Endothelial cell of hepatic sinusoid (primary cell): ENCODE data around the gene POLR2L.

Source experiments
- in situ Hi-C: cut with HindIII; loops from 2 replicates; pipeline ENCODE4 v1.10.0; 2017; ENCODE audit warnings: low sequenced_read_pairs

The POLR2L gene

DNA sequence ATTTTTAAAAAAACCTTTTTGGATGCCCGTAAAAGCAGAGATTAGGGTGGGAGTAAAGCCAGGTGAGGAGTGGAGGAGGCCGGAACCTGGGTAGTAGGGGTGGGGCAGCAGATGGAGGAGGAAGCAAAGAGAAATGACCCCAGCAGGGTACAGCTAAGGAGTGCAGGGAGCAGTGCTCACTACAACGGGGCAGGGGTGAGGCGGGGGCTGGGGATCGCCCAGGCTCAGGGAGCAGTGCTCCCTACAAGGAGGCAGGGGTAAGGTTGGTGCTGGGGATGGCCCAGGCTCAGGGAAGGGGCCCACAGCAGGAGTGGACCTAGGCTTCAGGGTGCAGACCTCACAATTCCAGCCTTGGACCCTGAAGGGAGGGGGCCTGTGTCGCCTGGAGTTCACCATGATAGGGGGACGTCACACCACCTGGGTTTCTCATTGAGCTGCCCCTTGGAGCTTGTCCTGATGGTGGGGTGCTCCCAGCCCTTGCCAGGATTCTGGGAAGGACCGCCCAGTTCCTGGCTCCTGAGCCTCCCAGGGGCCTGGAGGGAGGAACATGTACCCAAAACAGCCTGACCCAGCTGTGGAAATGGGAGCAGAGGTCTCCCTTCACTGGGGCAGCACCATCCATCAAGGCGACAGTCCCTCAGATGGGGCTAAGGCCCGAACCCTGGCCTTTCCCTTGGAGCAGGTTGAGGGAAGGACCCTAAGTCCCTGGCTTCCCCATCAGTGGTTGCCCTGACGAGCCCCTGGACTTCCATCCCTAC lies 26.5 kb downstream of the POLR2L start:
- in situ Hi-C loops, result loop anchor here (10.0 kb wide), 1 partner anchor 99 kb away; the partner anchor contains the start of gene CHID1

DNA sequence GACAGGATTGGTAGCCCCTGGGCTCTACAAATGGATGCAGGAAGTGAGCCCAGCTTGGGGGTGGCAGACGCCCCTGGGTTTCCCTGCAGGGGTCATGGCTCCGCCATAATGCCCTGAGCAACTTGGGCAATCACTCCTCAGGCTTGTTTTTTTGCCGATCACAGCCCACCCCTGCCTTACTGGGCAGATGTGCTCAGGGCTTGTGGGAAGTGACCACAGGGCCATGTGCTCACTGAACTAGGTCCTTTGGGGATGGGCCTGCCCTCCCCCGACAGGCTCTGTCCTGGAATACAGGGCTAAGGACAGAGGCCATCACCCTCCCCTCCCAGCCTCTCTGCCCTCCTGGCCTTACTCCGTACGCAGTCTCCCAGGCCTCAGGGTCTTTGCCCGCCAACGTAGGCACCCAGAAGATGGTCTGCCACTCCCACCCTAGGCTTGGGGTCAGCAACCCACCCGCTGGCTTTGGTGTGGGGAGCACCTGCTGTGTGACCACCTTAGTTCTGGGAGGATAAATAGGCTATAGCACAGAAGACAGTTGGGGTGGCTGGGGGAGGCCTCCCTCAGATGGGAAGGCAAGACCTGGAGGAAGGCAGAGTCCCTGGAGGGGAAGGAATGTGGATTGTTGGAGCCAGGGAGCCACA lies 28.8 kb downstream of the POLR2L start:
- in situ Hi-C loops, result loop anchor here (10.0 kb wide), 1 partner anchor 101 kb away; the partner anchor contains the start of gene CHID1

DNA sequence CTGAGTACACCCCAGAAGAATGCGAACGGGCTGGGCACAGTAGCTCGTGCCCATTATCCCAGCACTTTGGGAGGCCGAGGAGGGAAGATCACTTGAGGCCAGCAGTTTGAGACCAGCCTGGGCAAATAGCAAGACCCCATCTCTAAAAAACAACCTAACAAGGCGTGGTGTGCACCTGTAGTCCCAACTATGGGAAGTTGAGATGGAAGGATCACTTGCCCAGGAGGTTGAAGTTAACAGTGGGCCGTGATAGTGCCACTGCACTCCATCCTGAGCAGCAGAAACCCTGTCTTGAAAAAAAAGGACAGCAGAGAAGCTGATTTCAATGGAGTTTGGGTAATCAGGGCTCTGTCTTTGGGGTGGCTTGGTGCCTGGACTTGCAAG lies 29.3 kb downstream of the POLR2L start:
- in situ Hi-C loops, result loop anchor here (10.0 kb wide), 1 partner anchor 102 kb away; the partner anchor contains the start of gene CHID1

DNA sequence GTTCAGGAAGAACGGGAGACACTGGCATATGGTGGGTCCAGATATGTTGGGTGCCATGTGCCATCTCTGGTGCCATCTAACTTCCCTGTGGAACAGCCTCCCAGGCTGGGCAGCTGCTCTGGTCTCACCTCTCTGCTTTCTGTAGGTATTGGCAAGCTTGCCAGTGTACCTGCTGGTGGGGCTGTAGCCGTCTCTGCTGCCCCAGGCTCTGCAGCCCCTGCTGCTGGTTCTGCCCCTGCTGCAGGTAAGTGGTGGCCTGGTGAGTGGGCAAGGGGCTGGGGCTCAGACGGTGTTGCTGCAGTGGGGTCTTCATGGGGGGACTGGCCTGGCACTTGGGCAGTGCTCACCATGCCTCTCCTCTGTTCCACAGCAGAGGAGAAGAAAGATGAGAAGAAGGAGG lies 29.9 kb downstream of the POLR2L start:
- in situ Hi-C loops, result loop anchor here (10.0 kb wide), 1 partner anchor 102 kb away; the partner anchor contains the start of gene CHID1

DNA sequence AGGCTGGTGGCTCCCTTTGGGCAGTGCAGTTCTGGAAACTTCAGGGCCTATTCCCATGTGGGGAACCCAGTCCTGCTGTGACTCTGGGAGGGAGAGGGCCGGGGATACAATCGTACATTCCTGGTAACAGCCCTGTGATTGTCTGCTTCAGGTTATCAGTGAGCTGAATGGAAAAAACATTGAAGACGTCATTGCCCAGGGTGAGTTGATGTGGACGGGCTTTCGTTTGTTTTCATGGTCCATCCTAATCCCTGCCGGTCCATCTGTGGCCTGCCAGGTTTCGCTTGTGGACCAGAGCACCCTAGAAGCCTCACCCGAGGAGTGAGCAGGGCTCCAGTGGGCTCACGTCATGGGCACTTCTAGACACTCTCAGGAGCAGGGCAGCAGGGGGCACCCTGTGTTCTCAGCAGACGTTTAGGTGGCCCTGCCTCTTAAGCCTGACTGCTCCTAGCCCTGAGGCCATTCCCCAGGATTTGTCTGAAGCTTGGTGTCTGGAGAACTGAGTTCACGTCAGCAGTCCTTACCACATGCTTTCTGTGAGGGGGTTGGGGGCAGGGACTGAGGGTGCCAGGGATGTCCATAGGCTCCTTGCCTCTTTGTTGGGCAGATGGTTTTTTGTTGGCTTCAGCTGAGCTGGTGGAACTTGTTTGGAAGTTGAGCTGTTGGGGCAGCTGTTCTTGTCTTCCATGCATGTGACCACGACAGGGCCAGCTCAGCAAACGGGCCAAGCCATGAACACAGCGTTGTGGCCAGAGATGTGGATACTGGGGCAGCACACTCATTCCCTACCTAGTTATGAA lies 30.7 kb downstream of the POLR2L start:
- in situ Hi-C loops, result loop anchor here (10.0 kb wide), 1 partner anchor 103 kb away; the partner anchor contains the start of gene CHID1

DNA sequence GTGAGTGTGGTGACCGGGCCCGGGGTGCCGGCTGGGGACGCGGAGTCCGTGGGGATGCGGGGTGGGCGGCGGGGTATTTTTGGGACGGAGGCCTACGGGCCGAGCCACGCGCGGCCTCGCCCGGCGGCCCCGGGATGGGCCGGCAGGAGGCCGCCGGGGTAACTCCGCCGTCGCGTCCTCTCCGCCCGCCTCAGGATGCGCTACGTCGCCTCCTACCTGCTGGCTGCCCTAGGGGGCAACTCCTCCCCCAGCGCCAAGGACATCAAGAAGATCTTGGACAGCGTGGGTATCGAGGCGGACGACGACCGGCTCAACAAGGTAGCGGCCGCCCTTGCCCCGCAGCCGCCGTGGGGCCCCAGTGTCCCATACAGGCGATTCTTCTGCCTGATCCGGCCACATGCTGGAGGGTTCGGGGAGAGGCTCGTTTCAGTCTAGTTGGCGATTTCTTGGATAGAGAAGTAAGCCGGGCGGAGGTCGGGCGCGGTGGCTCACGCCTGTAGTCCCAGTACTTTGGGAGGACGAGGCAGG lies 32.2 kb downstream of the POLR2L start:
- in situ Hi-C loops, result loop anchor here (10.0 kb wide), 1 partner anchor 105 kb away; the partner anchor contains the start of gene CHID1

DNA sequence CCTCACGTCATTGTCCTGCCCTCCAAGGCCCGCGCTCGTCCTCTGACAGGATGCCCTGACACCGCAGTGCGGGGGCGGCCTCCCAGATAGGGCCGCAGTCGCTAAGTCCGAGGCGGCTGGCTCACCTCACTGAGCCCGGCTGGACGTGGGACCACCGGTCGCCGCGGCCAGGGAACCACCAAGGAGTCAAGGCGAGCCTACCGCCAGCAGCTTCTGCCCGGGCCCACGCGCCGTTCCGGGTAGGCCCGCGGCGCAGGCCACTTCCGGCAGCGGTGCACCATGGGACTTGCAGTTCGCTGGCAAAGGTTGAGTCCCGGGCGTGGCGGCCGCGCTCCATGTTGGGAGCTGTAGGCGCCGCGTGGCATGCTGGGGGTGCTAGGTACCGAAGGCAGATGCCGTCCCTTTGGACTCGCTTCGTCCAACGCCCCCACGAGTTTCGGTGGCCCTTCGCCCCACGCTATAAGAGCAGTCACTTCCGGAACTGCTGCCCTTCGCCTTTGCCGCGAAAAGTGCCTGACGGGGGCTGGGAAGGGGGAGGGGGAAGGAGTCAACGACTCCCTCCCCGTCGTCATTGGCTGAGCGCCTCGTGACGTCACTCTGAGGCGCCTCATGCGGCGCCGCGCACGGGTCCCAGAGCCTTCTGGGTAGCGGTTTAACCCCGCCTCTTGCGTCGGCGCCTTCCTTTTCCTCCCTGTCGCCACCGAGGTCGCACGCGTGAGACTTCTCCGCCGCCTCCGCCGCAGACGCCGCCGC lies 32.9 kb downstream of the POLR2L start, which contains the start of gene RPLP2:
Gene RPLP2 (plus strand): TSS at position 681 of the 753 bp plus-strand sequence. CDS start 268 bp downstream, outside the sequence.
- in situ Hi-C loops, result loop anchor here (10.0 kb wide), 1 partner anchor 105 kb away; the partner anchor contains the start of gene CHID1

DNA sequence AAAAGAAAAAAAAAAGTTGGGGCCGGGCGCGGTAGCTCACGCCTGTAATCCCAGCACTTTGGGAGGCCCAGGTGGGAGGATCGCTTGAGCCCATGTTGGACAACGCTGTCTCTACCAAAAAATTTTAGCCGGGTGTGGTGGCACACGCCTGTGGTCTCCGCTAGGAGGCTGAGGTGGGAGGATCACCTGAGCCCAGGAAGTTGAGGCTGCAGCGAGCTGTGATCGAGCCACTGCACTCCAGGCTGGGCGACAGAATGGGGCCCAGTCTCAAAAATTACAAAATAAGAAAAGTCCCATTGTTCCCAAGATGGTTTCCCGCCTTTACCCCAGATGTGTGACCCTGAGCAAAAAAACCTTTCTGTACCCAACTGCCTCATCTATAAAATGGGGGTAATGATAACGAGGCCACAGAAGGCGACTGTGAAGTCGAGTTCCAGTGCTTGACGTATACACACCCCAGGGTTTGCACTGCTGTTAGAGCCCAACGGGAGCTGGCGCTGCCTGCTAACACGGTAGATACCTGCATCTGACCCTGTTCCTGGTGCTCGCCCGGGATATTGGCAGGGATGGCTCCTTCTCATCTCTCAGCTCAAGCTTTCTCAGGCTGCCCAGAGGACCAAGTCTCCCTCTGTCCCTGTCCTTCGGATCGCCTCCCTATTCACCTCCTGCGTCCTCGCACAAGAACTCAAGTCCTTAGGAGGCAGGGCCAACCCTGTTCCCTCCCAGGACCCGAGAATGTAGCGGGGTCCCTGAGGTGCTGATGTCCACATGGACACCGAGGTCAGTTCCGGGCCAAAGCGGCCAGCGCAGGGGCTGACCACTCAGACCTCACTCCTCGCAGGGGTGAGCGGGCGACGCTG lies 33.7 kb downstream of the POLR2L start:
- in situ Hi-C loops, result no loop called here

DNA sequence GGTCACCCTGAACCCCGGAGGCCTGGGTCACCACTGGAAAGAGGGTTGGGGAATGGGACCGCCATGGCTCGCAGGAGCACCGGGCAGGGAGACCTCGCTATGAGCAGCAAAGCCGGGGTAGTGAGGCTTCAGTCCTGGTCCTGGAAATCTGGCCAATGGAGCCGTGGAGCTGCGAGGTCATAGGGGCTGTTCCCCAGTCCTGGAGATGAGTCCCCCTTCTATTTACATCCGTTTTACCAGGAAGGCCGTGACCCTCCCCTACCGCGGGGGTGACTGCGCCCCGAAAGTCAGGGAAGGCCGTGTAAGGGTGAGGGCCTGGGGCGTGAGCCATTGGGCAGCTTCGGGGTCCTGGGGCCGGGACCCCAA lies 37.7 kb downstream of the POLR2L start:
- in situ Hi-C loops, result no loop called here

DNA sequence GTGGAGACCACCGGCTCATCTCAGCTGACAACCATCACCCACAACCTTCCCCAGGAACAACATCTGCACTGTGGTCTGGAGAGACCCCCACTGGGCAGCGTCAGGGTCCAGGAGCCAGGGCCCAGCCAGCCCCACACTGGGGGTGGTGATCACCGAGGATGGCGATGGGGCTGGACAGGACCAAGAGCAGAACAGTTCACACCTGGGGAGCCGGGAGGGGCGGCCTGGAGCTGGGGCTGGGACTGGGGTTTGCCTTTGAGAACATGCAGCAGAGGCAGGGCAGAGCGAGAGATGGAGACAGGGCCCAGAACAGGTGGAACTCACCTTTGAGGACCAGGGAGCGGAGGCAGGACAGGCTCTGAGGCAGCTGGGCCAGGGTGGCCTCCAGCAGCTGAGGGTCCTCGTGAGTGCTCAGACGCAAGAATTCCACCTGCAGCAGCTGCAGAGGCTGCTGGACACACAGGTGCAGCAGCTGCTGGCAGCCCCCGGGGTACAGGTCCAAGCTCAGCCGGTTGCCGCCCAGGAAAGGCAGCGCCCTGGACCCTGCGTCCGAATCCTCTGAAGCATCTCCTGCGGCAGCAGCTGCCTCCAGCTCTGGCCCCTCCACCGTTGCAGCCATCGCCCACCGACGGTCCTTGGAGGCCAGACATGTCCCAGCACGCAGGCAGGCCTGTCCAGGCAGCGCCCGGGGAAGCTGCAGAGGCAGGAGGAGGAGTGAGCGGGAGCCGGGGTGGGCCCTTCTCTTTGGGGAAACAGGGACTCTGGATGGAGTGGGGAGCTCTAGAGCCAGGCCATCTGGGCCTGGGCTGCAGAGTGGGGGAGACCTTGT lies 38.3 kb downstream of the POLR2L start:
- in situ Hi-C loops, result no loop called here

DNA sequence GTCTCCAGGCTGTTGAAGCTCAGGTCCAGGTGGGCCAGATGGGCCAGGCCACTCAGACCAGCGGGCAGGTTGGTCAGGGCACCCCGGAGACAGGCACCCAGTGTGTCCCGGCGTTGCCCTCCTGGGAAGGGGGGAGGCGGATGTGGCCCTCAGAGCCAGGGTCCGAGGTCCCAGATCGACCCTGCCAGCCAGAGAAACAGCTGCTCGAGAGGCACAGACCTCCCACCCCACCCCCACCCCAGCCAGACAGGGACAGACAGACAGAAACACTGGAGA lies 38.9 kb downstream of the POLR2L start:
- in situ Hi-C loops, result no loop called here

DNA sequence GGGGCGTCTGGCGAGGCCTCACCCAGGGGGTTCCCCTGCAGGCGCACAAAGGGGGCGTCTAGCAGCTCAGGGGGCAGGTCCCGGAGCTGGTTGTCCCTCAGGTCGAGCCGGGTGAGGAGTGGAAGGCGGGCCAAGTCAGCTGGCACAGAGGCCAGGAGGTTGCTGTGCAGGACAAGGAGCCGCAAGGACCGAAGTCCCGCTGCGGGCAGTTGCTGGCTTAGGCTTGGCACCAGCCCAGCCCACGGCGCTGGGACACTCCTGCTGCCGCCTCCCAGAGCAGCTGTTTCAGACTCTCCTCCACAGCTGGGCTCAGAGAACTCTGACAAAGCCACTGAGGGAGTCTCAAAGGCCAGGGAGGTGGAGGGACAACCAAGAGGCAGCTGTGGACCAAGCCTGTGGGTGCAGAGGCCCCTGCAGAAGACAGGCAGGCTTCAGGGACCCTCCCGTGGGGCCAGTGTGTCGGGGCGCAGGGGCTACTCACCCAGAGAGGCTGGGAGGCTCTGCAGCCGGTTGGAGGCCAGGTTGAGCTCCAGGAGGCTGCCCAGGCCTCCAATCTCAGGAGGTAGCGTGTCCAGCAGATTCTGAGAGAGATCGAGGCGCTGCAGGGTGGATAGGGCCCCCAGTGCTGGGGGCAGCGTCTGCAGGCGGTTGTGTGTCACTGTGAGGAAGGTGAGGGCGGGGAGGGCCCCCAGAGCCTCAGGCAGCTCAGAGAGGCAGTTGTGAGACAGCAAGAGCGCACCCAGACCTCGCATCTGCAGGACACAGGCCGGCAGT lies 39.4 kb downstream of the POLR2L start:
- in situ Hi-C loops, result no loop called here

DNA sequence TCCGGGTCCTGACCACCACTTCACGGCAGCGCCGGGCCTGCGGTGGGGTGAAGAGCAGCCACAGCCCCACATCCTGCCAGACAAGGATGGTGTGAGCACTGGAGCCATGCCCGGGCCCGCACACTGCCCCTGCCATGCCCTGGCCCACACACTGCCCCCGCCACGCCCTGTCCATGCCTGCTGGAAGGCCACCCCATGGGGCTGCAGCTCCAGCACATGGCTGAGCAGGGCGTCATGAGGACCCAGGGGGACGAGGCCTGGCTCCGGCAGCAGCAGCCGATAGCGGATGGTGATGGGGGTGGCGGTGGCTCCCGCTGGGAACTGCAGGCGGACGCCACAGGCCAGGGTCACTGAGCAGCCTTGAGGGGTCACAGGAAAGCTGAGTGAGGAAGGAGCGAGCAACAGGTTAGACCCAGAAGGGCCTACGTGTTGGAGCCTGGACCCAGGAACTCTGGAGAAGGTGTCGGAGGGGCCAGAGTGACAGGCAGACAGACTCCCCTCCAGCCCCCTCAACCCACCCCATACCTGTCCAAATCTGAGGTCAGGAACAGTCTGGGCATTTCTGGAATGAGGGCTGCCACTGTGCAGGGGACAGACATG lies 40.2 kb downstream of the POLR2L start:
- in situ Hi-C loops, result no loop called here

DNA sequence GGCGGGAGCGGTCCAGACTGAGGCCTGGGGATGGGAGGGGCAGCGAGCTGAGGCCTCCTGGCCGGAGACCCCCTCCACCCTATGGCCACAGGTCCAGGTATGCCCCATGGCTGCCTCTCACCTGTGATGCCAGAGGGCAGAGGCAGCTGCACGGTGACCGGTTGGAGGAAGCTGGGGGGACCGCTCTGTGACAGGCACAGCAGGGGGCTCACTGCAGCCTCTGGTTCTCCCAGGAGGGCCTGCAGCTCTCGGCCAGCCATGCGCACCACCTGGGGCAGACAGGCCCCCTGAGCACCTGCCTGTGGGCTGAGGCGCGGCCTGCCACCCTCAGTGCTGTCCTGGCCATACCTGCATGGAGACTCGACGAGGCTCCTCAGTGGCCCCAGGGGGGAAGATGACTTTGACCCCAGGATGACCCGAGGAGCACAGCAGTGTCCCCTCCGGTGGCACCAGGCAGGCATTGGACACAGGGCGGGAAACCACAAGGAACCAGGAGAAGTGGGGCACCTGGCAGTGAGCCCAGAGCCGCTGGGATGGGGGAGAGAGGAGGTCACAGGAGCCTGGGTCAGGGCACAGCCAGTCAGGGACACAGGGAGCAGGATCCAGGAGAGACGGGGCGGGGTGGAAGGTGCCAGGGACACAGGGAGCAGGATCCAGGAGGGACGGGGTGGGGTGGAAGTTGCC lies 41.1 kb downstream of the POLR2L start:
- in situ Hi-C loops, result no loop called here

DNA sequence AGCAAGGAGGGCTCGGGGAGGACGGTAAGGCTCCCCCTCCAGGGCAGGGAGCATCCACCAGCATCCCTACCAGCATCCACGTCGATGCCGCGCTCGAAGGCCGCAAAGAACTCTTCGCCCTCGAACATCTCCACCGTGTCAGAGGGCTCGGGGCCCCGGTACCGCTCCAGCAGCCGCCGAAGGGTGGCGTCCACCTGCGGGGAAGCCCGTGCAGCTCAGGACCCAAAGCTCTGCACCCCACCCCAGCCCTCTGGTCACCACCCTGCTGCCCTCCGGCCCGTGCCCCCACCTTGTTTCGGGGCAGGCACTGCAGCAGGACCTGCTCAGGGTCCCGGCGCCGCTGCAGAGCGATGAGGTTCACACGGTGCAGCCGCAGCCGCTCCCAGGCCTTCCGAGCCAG lies 41.9 kb downstream of the POLR2L start:
- in situ Hi-C loops, result no loop called here

DNA sequence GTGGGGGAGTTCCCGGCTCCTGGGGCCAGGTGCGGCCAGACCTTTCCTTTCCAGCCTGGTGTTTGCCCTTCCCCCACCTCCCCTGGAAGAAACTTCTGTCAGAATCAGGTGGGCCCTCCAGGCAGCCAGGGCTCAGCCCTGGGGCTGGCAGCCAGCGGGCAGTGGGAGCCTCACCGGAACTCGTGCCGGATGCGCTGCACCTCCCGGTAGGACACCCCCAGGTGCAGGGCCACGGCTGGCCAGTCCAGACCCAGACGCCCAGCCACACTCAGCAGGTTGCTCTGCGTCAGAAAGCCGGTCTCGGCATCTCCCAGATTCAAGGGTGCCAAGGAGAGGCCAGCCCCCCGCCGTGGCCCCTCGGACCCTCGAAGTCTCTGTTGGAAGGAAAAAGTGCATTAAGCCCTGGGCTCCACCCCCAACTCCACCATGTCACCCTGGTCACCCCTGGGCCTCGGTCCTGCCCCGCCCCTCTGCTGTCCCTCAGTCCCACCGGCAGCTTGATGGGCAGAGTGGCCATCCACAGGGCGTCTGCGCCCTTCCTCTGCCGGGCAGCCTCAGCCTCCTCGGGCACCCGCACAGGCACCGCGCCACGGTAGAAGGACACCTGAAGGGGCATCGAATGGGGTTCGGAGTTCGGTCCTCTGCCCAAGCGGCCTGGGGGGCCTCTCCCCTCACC lies 42.5 kb downstream of the POLR2L start:
- in situ Hi-C loops, result no loop called here
